DND-41 (cell line): ENCODE data around the gene OBSCN.

Experiments used
- CTCF ChIP-seq: IDR thresholded peaks from 2 replicates; pipeline ENCODE4 v1.5.1; 2012; ENCODE audit warnings: borderline replicate concordance, low read length, moderate library complexity, mild to moderate bottlenecking; ENCODE audit not compliant: poor library complexity, severe bottlenecking; ENCODE audit errors: extremely low read depth
- EZH2 ChIP-seq: IDR thresholded peaks from 3 replicates; pipeline ENCODE4 v1.6.1; 2012; ENCODE audit warnings: borderline replicate concordance, low read depth, mild to moderate bottlenecking, moderate library complexity, low read length, inconsistent platforms; ENCODE audit not compliant: severe bottlenecking

GRCh38 chr1:228198977-228199590, 8.8 kb upstream of the OBSCN start:
- TF ChIP-seq CTCF, result no peak
- TF ChIP-seq EZH2, result no peak
